Activated naive CD8-positive, alpha-beta T cell treated with anti-CD3 and anti-CD28 coated beads, Interleukin-2, amount 50 U/mL, for 24 hours (primary cell): ENCODE data around the gene PITX2.
A peak's percentile ranks its signal among the peaks of the same experiment; 100 is the strongest.

Source experiments
- ATAC-seq: fragments of 150-1000 bp; cut with Tn5 transposase; one replicate; pipeline ENCODE4 v1.10.0; 2021
- DNase-seq: peaks from one replicate; pipeline ENCODE4 v3.0.0; 2021
- H3K27ac Mint-ChIP-seq: one replicate; pipeline ENCODE4 v1.8.0; 2021; ENCODE audit warnings: mild to moderate bottlenecking, mixed read lengths
- H3K27me3 Mint-ChIP-seq: one replicate; pipeline ENCODE4 v1.8.0; 2021; ENCODE audit warnings: mixed read lengths
- H3K36me3 Mint-ChIP-seq: one replicate; pipeline ENCODE4 v1.8.0; 2021; ENCODE audit warnings: low read depth, mixed read lengths
- H3K4me1 Mint-ChIP-seq: one replicate; pipeline ENCODE4 v1.8.0; 2021; ENCODE audit warnings: mixed read lengths
- H3K4me3 Mint-ChIP-seq: one replicate; pipeline ENCODE4 v1.8.0; 2021; ENCODE audit warnings: mild to moderate bottlenecking, moderate library complexity, mixed read lengths
- H3K9me3 Mint-ChIP-seq: one replicate; pipeline ENCODE4 v1.8.0; 2021; ENCODE audit warnings: mixed read lengths

Gene PITX2

GRCh38 chr4:110622841-110623717 lies at the start of gene PITX2:
TSS of gene PITX2 (minus strand) at chr4:110623077. CDS start at chr4:110622460, 617 bp downstream.
- Mint-ChIP-seq H3K36me3 (peaks cover 4% of the 10 kb centered on the region), H3K27ac (no peak within 1 kb of the TSS), H3K9me3 (peaks cover 14% of the 10 kb centered on the region), H3K4me1 (peaks cover 26% of the 10 kb centered on the region), H3K27me3 (peaks cover 88% of the 10 kb centered on the region), H3K4me3 (peak within 1 kb of the TSS; percentile 60)
- ATAC-seq (peak; percentile 90), DNase-seq (peak; percentile 64)

GRCh38 chr4:110671679-110672078 lies 48.8 kb upstream of the PITX2 start:
- H3K27me3 Mint-ChIP-seq, result peaks cover 2% of the 10 kb centered on the region
- ATAC-seq, result no peak

GRCh38 chr4:110669663-110670062 lies 46.8 kb upstream of the PITX2 start:
- no peak overlapping the region for H3K27ac Mint-ChIP-seq
- H3K4me1 Mint-ChIP-seq, result no peaks in the 10 kb centered on the region
- no peak for ATAC-seq
- no peak overlapping the region for H3K4me3 Mint-ChIP-seq
- H3K9me3 Mint-ChIP-seq, result no peaks in the 10 kb centered on the region
- H3K36me3 Mint-ChIP-seq, result no peaks in the 10 kb centered on the region
- H3K27me3 Mint-ChIP-seq, result peaks cover 2% of the 10 kb centered on the region
- no peak for DNase-seq

More at GRCh38 chr4:110671679-110672078, 48.8 kb upstream of the PITX2 start:
- no peak for DNase-seq
- H3K27ac Mint-ChIP-seq, result no peak overlapping the region
- no peaks in the 10 kb centered on the region for H3K36me3 Mint-ChIP-seq
- H3K9me3 Mint-ChIP-seq, result no peaks in the 10 kb centered on the region
- H3K4me3 Mint-ChIP-seq, result no peak overlapping the region
- no peaks in the 10 kb centered on the region for H3K4me1 Mint-ChIP-seq

- H3K9me3 Mint-ChIP-seq, result no peaks in the 10 kb centered on the region
- H3K27ac Mint-ChIP-seq, result no peak overlapping the region
- H3K27me3 Mint-ChIP-seq, result peaks cover 2% of the 10 kb centered on the region
- DNase-seq, result no peak
- no peaks in the 10 kb centered on the region for H3K4me1 Mint-ChIP-seq
- no peak overlapping the region for H3K4me3 Mint-ChIP-seq
- ATAC-seq, result no peak
- no peaks in the 10 kb centered on the region for H3K36me3 Mint-ChIP-seq
These were observed 45.8 kb upstream of the PITX2 start for GRCh38 chr4:110668463-110669235.

GRCh38 chr4:110667670-110668069 lies 44.8 kb upstream of the PITX2 start:
- no peak for ATAC-seq
- no peak for DNase-seq
- no peaks in the 10 kb centered on the region for H3K4me1 Mint-ChIP-seq
- no peak overlapping the region for H3K4me3 Mint-ChIP-seq
- H3K36me3 Mint-ChIP-seq, result no peaks in the 10 kb centered on the region
- H3K9me3 Mint-ChIP-seq, result no peaks in the 10 kb centered on the region
- peaks cover 2% of the 10 kb centered on the region for H3K27me3 Mint-ChIP-seq
- H3K27ac Mint-ChIP-seq, result no peak overlapping the region

- peaks cover 2% of the 10 kb centered on the region for H3K27me3 Mint-ChIP-seq
- H3K9me3 Mint-ChIP-seq, result no peaks in the 10 kb centered on the region
- ATAC-seq, result no peak
- DNase-seq, result no peak
- H3K4me3 Mint-ChIP-seq, result no peak overlapping the region
- no peaks in the 10 kb centered on the region for H3K36me3 Mint-ChIP-seq
- no peaks in the 10 kb centered on the region for H3K4me1 Mint-ChIP-seq
- H3K27ac Mint-ChIP-seq, result no peak overlapping the region
These were observed 43.2 kb upstream of the PITX2 start for GRCh38 chr4:110666030-110666429.

GRCh38 chr4:110663738-110664444 lies 41.0 kb upstream of the PITX2 start:
- no peaks in the 10 kb centered on the region for H3K4me1 Mint-ChIP-seq
- no peak overlapping the region for H3K4me3 Mint-ChIP-seq
- no peak for DNase-seq
- no peaks in the 10 kb centered on the region for H3K9me3 Mint-ChIP-seq
- H3K36me3 Mint-ChIP-seq, result no peaks in the 10 kb centered on the region
- H3K27ac Mint-ChIP-seq, result no peak overlapping the region
- H3K27me3 Mint-ChIP-seq, result peaks cover 2% of the 10 kb centered on the region
- no peak for ATAC-seq

- Mint-ChIP-seq H3K27ac (no peak overlapping the region), H3K4me3 (no peak overlapping the region), H3K27me3 (peaks cover 2% of the 10 kb centered on the region), H3K36me3 (no peaks in the 10 kb centered on the region), H3K4me1 (no peaks in the 10 kb centered on the region), H3K9me3 (no peaks in the 10 kb centered on the region)
- ATAC-seq (no peak), DNase-seq (no peak)
These were observed 40.3 kb upstream of the PITX2 start for GRCh38 chr4:110663206-110663605.

- peaks cover 5% of the 10 kb centered on the region for H3K27me3 Mint-ChIP-seq
- H3K4me1 Mint-ChIP-seq, result no peaks in the 10 kb centered on the region
These were observed 37.9 kb upstream of the PITX2 start for GRCh38 chr4:110660755-110661154.

GRCh38 chr4:110654254-110654635 lies 31.4 kb upstream of the PITX2 start:
- H3K9me3 Mint-ChIP-seq, result no peaks in the 10 kb centered on the region
- no peak overlapping the region for H3K4me3 Mint-ChIP-seq
- no peaks in the 10 kb centered on the region for H3K36me3 Mint-ChIP-seq
- no peak overlapping the region for H3K27ac Mint-ChIP-seq
- H3K4me1 Mint-ChIP-seq, result no peaks in the 10 kb centered on the region
- no peak for DNase-seq
- peaks cover 2% of the 10 kb centered on the region for H3K27me3 Mint-ChIP-seq
- ATAC-seq, result no peak

More at GRCh38 chr4:110660755-110661154, 37.9 kb upstream of the PITX2 start:
- Mint-ChIP-seq H3K27ac (no peak overlapping the region), H3K36me3 (no peaks in the 10 kb centered on the region), H3K9me3 (no peaks in the 10 kb centered on the region), H3K4me3 (no peak overlapping the region)
- DNase-seq (no peak), ATAC-seq (no peak)

GRCh38 chr4:110653321-110654253 lies 30.7 kb upstream of the PITX2 start:
- no peaks in the 10 kb centered on the region for H3K9me3 Mint-ChIP-seq
- H3K27ac Mint-ChIP-seq, result no peak overlapping the region
- H3K4me3 Mint-ChIP-seq, result no peak overlapping the region
- no peak for DNase-seq
- H3K4me1 Mint-ChIP-seq, result no peaks in the 10 kb centered on the region
- no peaks in the 10 kb centered on the region for H3K36me3 Mint-ChIP-seq
- H3K27me3 Mint-ChIP-seq, result peaks cover 2% of the 10 kb centered on the region
- no peak for ATAC-seq

GRCh38 chr4:110644008-110644407 lies 21.1 kb upstream of the PITX2 start:
- peaks cover 3% of the 10 kb centered on the region for H3K9me3 Mint-ChIP-seq
- no peaks in the 10 kb centered on the region for H3K36me3 Mint-ChIP-seq
- ATAC-seq, result no peak
- H3K4me3 Mint-ChIP-seq, result no peak overlapping the region
- no peak for DNase-seq
- no peaks in the 10 kb centered on the region for H3K4me1 Mint-ChIP-seq
- H3K27me3 Mint-ChIP-seq, result peaks cover 54% of the 10 kb centered on the region
- no peak overlapping the region for H3K27ac Mint-ChIP-seq

GRCh38 chr4:110643096-110643495 lies 20.2 kb upstream of the PITX2 start:
- Mint-ChIP-seq H3K4me1 (no peaks in the 10 kb centered on the region), H3K36me3 (no peaks in the 10 kb centered on the region), H3K9me3 (peaks cover 6% of the 10 kb centered on the region), H3K27me3 (peaks cover 63% of the 10 kb centered on the region), H3K4me3 (no peak overlapping the region), H3K27ac (no peak overlapping the region)
- DNase-seq (no peak), ATAC-seq (no peak)

GRCh38 chr4:110641218-110641617 lies 18.3 kb upstream of the PITX2 start:
- Mint-ChIP-seq H3K36me3 (no peaks in the 10 kb centered on the region), H3K4me3 (no peak overlapping the region), H3K9me3 (peaks cover 10% of the 10 kb centered on the region), H3K27ac (no peak overlapping the region), H3K27me3 (peaks cover 75% of the 10 kb centered on the region), H3K4me1 (no peaks in the 10 kb centered on the region)
- ATAC-seq (no peak), DNase-seq (no peak)
